CD4-positive, CD25-positive, alpha-beta regulatory T cell (primary cell): ENCODE results near the gene APOC4. TPM values are rescaled to one million over a fixed set of nuclear protein-coding genes. Genes with fewer than 3 reads are reported as not detected.

Experiments used
- ATAC-seq, 2 donors: fragments of 150-1000 bp; cut with Tn5 transposase; one replicate each; pipeline ENCODE4 v1.10.0; 2021; ENCODE audit warnings: low read depth in 2 of 2, moderate number of reproducible peaks in 2 of 2, moderate library complexity in 1 of 2
- DNase-seq, 3 donors: peaks; one replicate each; pipeline versions ENCODE4 v3.0.0 to v3.0.0-alpha.2; 2012 to 2022; ENCODE audit warnings: mixed read lengths in 1 of 3
- H3K27ac ChIP-seq: one replicate; pipeline ENCODE4 v1.7.0; 2013; ENCODE audit warnings: mild to moderate bottlenecking, low read length; ENCODE audit not compliant: insufficient read depth, poor library complexity, severe bottlenecking
- H3K27me3 ChIP-seq: one replicate; pipeline ENCODE4 v1.7.0; 2013; ENCODE audit warnings: low read length; ENCODE audit not compliant: control insufficient read depth, insufficient read depth
- H3K36me3 ChIP-seq: one replicate; pipeline ENCODE4 v1.7.0; 2013; ENCODE audit warnings: mild to moderate bottlenecking, low read length, moderate library complexity; ENCODE audit not compliant: control insufficient read depth, insufficient read depth
- H3K4me1 ChIP-seq: 2 replicates; pipeline ENCODE4 v1.7.0; 2013; ENCODE audit warnings: mild to moderate bottlenecking, low read length; ENCODE audit not compliant: insufficient read depth, control insufficient read depth, poor library complexity, severe bottlenecking
- H3K4me3 ChIP-seq: one replicate; pipeline ENCODE4 v1.7.0; 2013; ENCODE audit warnings: low read depth, mild to moderate bottlenecking, low read length, moderate library complexity
- H3K9me3 ChIP-seq, 2 experiments: 1 replicate in 1 of 2; 2 replicates in 1 of 2; pipeline ENCODE4 v1.7.0; 2013; ENCODE audit warnings: low read length in 2 of 2, mild to moderate bottlenecking in 1 of 2, moderate library complexity in 1 of 2; ENCODE audit not compliant: control insufficient read depth in 2 of 2
- H3K27ac Mint-ChIP-seq, 3 donors: one replicate each; pipeline ENCODE4 v1.8.0; 2020 to 2022; ENCODE audit warnings: mild to moderate bottlenecking in 3 of 3, mixed read lengths in 3 of 3, moderate library complexity in 2 of 3
- H3K27me3 Mint-ChIP-seq: one replicate; pipeline ENCODE4 v1.8.0; 2022; ENCODE audit warnings: mild to moderate bottlenecking, mixed read lengths
- H3K36me3 Mint-ChIP-seq: one replicate; pipeline ENCODE4 v1.8.0; 2020; ENCODE audit warnings: mixed read lengths
- H3K4me1 Mint-ChIP-seq, 4 donors: one replicate each; pipeline ENCODE4 v1.8.0; 2020 to 2022; ENCODE audit warnings: mixed read lengths in 4 of 4, mild to moderate bottlenecking in 1 of 4
- H3K4me3 Mint-ChIP-seq, 4 donors: one replicate each; pipeline ENCODE4 v1.8.0; 2020 to 2022; ENCODE audit warnings: mild to moderate bottlenecking in 4 of 4, mixed read lengths in 4 of 4, moderate library complexity in 3 of 4
- H3K9me3 Mint-ChIP-seq, 7 donors: one replicate each; pipeline ENCODE4 v1.8.0; 2020 to 2022; ENCODE audit warnings: mixed read lengths in 7 of 7, mild to moderate bottlenecking in 3 of 7, moderate library complexity in 2 of 7
- polyA plus RNA-seq, 4 donors: library from polyadenylated mRNA; unstranded; fragments of 300-500 nt; fragmentation: Illumina TruSeq; gene quantifications; one replicate each; pipeline ENCODE4 v1.2.3, GENCODE V29; 2021
- total RNA-seq: library from RNA; stranded (reverse); gene quantifications from one replicate; pipeline ENCODE4 v1.2.3, GENCODE V29; 2022

Gene APOC4
- total and polyA plus RNA-seq, 5 donors from 2014 or later: not detected

GRCh38 chr19:44993926-44994537, 52.0 kb downstream of the APOC4 start:
- Histone ChIP-seq H3K4me1 (no peaks in the 10 kb centered on the region), H3K27me3 (no peaks in the 10 kb centered on the region), H3K4me3 (no peak overlapping the region), H3K36me3 (peaks cover 12% of the 10 kb centered on the region), H3K27ac (no peak overlapping the region), H3K9me3 (no peaks in the 10 kb centered on the region)
- Mint-ChIP-seq H3K4me1 (peaks cover 0 to 2% (median 0%) of the 10 kb centered on the region in 4 donors), H3K27me3 (no peaks in the 10 kb centered on the region), H3K4me3 (no peak overlapping the region), H3K36me3 (peaks cover 10% of the 10 kb centered on the region), H3K27ac (peak overlapping the region in 1 of 3 donors; percentile 74), H3K9me3 (no peaks in the 10 kb centered on the region)
- no peak for DNase-seq
- ATAC-seq: no peak

Other genes starting within 250 kb of the APOC4 start
- not detected for gene CEACAM16, start 243.1 kb upstream of the APOC4 start, total RNA-seq
- not detected for gene CEACAM16, start 243.1 kb upstream of the APOC4 start, polyA plus RNA-seq
- 231 TPM for gene BCL3, start 193.5 kb upstream of the APOC4 start, total RNA-seq
- 10 to 100 TPM in 1 of 4 donors, 1 to 10 TPM in 3; 3.4 to 12.5 (median 5.4) TPM for gene BCL3, start 193.5 kb upstream of the APOC4 start, polyA plus RNA-seq
- not detected for gene CBLC, start 164.3 kb upstream of the APOC4 start, total RNA-seq
- gene CBLC, start 164.3 kb upstream of the APOC4 start, polyA plus RNA-seq: not detected
- not detected for gene BCAM, start 133.1 kb upstream of the APOC4 start, total RNA-seq
- not detected for gene BCAM, start 133.1 kb upstream of the APOC4 start, polyA plus RNA-seq
- gene NECTIN2, start 95.9 kb upstream of the APOC4 start, total RNA-seq: 1.1 TPM
- not detected for gene NECTIN2, start 95.9 kb upstream of the APOC4 start, polyA plus RNA-seq
- gene TOMM40, start 51.0 kb upstream of the APOC4 start, total RNA-seq: 26.4 TPM
- 10 to 100 TPM; 22.8 to 27.8 (median 24.8) TPM for gene TOMM40, start 51.0 kb upstream of the APOC4 start, polyA plus RNA-seq
- gene APOE, start 36.4 kb upstream of the APOC4 start, total RNA-seq: 1.4 TPM
- gene APOE, start 36.4 kb upstream of the APOC4 start, polyA plus RNA-seq: not detected
- not detected for gene APOC1, start 27.6 kb upstream of the APOC4 start, total RNA-seq
- not detected for gene APOC1, start 27.6 kb upstream of the APOC4 start, polyA plus RNA-seq
- gene APOC2, start 3.8 kb downstream of the APOC4 start, total RNA-seq: not detected
- not detected for gene APOC2, start 3.8 kb downstream of the APOC4 start, polyA plus RNA-seq
- gene CLPTM1, start 13.1 kb downstream of the APOC4 start, total RNA-seq: 81.5 TPM
- 10 to 100 TPM; 16.7 to 20.3 (median 19.2) TPM for gene CLPTM1, start 13.1 kb downstream of the APOC4 start, polyA plus RNA-seq
- 107 TPM for gene RELB, start 59.2 kb downstream of the APOC4 start, total RNA-seq
- 10 to 100 TPM in 2 of 4 donors, 1 to 10 TPM in 2; 5.5 to 11.4 (median 10.2) TPM for gene RELB, start 59.2 kb downstream of the APOC4 start, polyA plus RNA-seq
- 189 TPM for gene CLASRP, start 96.8 kb downstream of the APOC4 start, total RNA-seq
- gene CLASRP, start 96.8 kb downstream of the APOC4 start, polyA plus RNA-seq: 1 to 10 TPM; 3.9 to 4.9 (median 4.3) TPM
- gene ZNF296, start 134.2 kb downstream of the APOC4 start, total RNA-seq: 3.0 TPM
- gene ZNF296, start 134.2 kb downstream of the APOC4 start, polyA plus RNA-seq: 1 to 10 TPM; 1.8 to 2.5 (median 2.0) TPM
- 6.6 TPM for gene GEMIN7, start 137.0 kb downstream of the APOC4 start, total RNA-seq
- gene GEMIN7, start 137.0 kb downstream of the APOC4 start, polyA plus RNA-seq: 10 to 100 TPM; 64.6 to 93.1 (median 79.7) TPM
- gene PPP1R37, start 150.9 kb downstream of the APOC4 start, total RNA-seq: 17.4 TPM
- 1 to 10 TPM in 1 of 4 donors, under 1 TPM in 3; 0.61 to 1.0 (median 0.65) TPM for gene PPP1R37, start 150.9 kb downstream of the APOC4 start, polyA plus RNA-seq
- 0.72 TPM for gene NKPD1, start 218.7 kb downstream of the APOC4 start, total RNA-seq
- under 1 TPM; 0.05 to 0.28 (median 0.15) TPM for gene NKPD1, start 218.7 kb downstream of the APOC4 start, polyA plus RNA-seq
- gene TRAPPC6A, start 236.0 kb downstream of the APOC4 start, total RNA-seq: 54.7 TPM
- gene TRAPPC6A, start 236.0 kb downstream of the APOC4 start, polyA plus RNA-seq: 100 to 1,000 TPM; 161 to 182 (median 171) TPM
- 22.9 TPM for gene BLOC1S3, start 236.5 kb downstream of the APOC4 start, total RNA-seq
- 10 to 100 TPM; 12.8 to 21.0 (median 17.4) TPM for gene BLOC1S3, start 236.5 kb downstream of the APOC4 start, polyA plus RNA-seq